ENCODE results near the gene CENPT.

CENPT gene

GRCh38 chr16:67796099-67796718 is 51.3 kb downstream of the CENPT start:
- Mint-ChIP-seq H3K9me3 (no peaks in the 10 kb centered on the region), H3K36me3 (ENCODE audit: low read depth) (peaks cover 22% of the 10 kb centered on the region), H3K27ac (peak overlapping the region; percentile 34), H3K4me1 (peaks cover 21% of the 10 kb centered on the region), H3K4me3 (no peak overlapping the region), H3K27me3 (no peaks in the 10 kb centered on the region)
- DNase-seq, result no peak
- no peak for ATAC-seq

GRCh38 chr16:67790071-67790470 is 57.4 kb downstream of the CENPT start:
- ATAC-seq (no peak), DNase-seq (no peak)
- no peak overlapping the region for H3K4me3 Mint-ChIP-seq
- no peaks in the 10 kb centered on the region for H3K27me3 Mint-ChIP-seq
- peaks cover 9% of the 10 kb centered on the region for H3K4me1 Mint-ChIP-seq
- peaks cover 3% of the 10 kb centered on the region for H3K36me3 Mint-ChIP-seq (ENCODE audit: low read depth)
- no peaks in the 10 kb centered on the region for H3K9me3 Mint-ChIP-seq
- no peak overlapping the region for H3K27ac Mint-ChIP-seq

GRCh38 chr16:67786491-67786890 is 61.0 kb downstream of the CENPT start:
- H3K27ac Mint-ChIP-seq, result no peak overlapping the region
- no peak overlapping the region for H3K4me3 Mint-ChIP-seq
- H3K9me3 Mint-ChIP-seq, result no peaks in the 10 kb centered on the region
- no peaks in the 10 kb centered on the region for H3K27me3 Mint-ChIP-seq
- H3K36me3 Mint-ChIP-seq (ENCODE audit: low read depth), result peaks cover 5% of the 10 kb centered on the region
- peaks cover 13% of the 10 kb centered on the region for H3K4me1 Mint-ChIP-seq
- DNase-seq (no peak), ATAC-seq (no peak)

GRCh38 chr16:67783353-67783725 is 64.2 kb downstream of the CENPT start:
- no peak for ATAC-seq
- DNase-seq, result no peak
- no peak overlapping the region for H3K4me3 Mint-ChIP-seq
- no peaks in the 10 kb centered on the region for H3K9me3 Mint-ChIP-seq
- H3K36me3 Mint-ChIP-seq (ENCODE audit: low read depth), result peaks cover 14% of the 10 kb centered on the region
- no peaks in the 10 kb centered on the region for H3K27me3 Mint-ChIP-seq
- H3K27ac Mint-ChIP-seq, result no peak overlapping the region
- H3K4me1 Mint-ChIP-seq, result peaks cover 31% of the 10 kb centered on the region

- Mint-ChIP-seq H3K4me1 (peaks cover 31% of the 10 kb centered on the region), H3K27me3 (no peaks in the 10 kb centered on the region), H3K9me3 (no peaks in the 10 kb centered on the region), H3K36me3 (ENCODE audit: low read depth) (peaks cover 15% of the 10 kb centered on the region), H3K27ac (no peak overlapping the region), H3K4me3 (no peak overlapping the region)
- ATAC-seq (no peak), DNase-seq (no peak)
These were observed 64.7 kb downstream of the CENPT start for GRCh38 chr16:67782567-67783352.

GRCh38 chr16:67781565-67781921 is 66.0 kb downstream of the CENPT start:
- Mint-ChIP-seq H3K27ac (peak overlapping the region; percentile 36), H3K9me3 (no peaks in the 10 kb centered on the region), H3K4me3 (no peak overlapping the region), H3K36me3 (ENCODE audit: low read depth) (peaks cover 13% of the 10 kb centered on the region), H3K4me1 (peaks cover 30% of the 10 kb centered on the region), H3K27me3 (no peaks in the 10 kb centered on the region)
- DNase-seq (no peak), ATAC-seq (no peak)

GRCh38 chr16:67780847-67781564 is 66.5 kb downstream of the CENPT start:
- H3K4me3 Mint-ChIP-seq, result no peak overlapping the region
- ATAC-seq, result no peak
- no peaks in the 10 kb centered on the region for H3K9me3 Mint-ChIP-seq
- peaks cover 13% of the 10 kb centered on the region for H3K36me3 Mint-ChIP-seq (ENCODE audit: low read depth)
- H3K27me3 Mint-ChIP-seq, result no peaks in the 10 kb centered on the region
- H3K4me1 Mint-ChIP-seq, result peaks cover 26% of the 10 kb centered on the region
- DNase-seq, result no peak
- peak overlapping the region; percentile 36 for H3K27ac Mint-ChIP-seq

- Mint-ChIP-seq H3K36me3 (ENCODE audit: low read depth) (peaks cover 14% of the 10 kb centered on the region), H3K4me3 (no peak overlapping the region), H3K27ac (no peak overlapping the region), H3K4me1 (peaks cover 26% of the 10 kb centered on the region), H3K9me3 (no peaks in the 10 kb centered on the region), H3K27me3 (no peaks in the 10 kb centered on the region)
- ATAC-seq (no peak), DNase-seq (no peak)
These were observed 68.1 kb downstream of the CENPT start for GRCh38 chr16:67779256-67780014.

All from activated naive CD8-positive, alpha-beta T cell treated with anti-CD3 and anti-CD28 coated beads, Interleukin-2, amount 50 U/mL, for 24 hours (primary cell).